Thoracic aorta (tissue), 2 donors: Measurements from ENCODE around the gene RBP4. TPM values are rescaled to one million over a fixed set of nuclear protein-coding genes. Genes with fewer than 3 reads are reported as not detected.

Source experiments
- ATAC-seq: fragments of 150-250 bp; one replicate; pipeline ENCODE4 v1.8.0; 2017; ENCODE audit warnings: low read depth; ENCODE audit not compliant: insufficient number of reproducible peaks, low FRiP score
- DNase-seq: peaks from one replicate; pipeline ENCODE4 v3.0.0-alpha.2; 2020; ENCODE audit warnings: low spot score
- H3K27ac ChIP-seq, 2 donors: fragments of 200-600 bp; sonication (generic); 1 replicate in 1 of 2; 2 replicates in 1 of 2; pipeline ENCODE4 v1.5.1; 2016; ENCODE audit warnings: mild to moderate bottlenecking in 2 of 2, moderate library complexity in 2 of 2
- H3K27me3 ChIP-seq: fragments of 200-600 bp; sonication (generic); replicated peaks from 2 replicates; pipeline ENCODE4 v1.6.0; 2016; ENCODE audit warnings: mild to moderate bottlenecking; ENCODE audit not compliant: insufficient read depth
- H3K36me3 ChIP-seq: fragments of 200-600 bp; sonication (generic); one replicate; pipeline ENCODE4 v1.5.1; 2016
- H3K4me1 ChIP-seq, 2 donors: fragments of 200-600 bp; sonication (generic); 1 replicate in 1 of 2; 2 replicates in 1 of 2; pipeline versions ENCODE4 v1.5.1 to v1.6.0; 2016; ENCODE audit warnings: low read depth in 2 of 2, mild to moderate bottlenecking in 1 of 2; ENCODE audit not compliant: control insufficient read depth in 1 of 2
- H3K4me3 ChIP-seq: fragments of 200-600 bp; sonication (generic); 2 replicates; pipeline ENCODE4 v1.5.1; 2016; ENCODE audit warnings: mild to moderate bottlenecking
- H3K9me3 ChIP-seq: fragments of 200-600 bp; sonication (generic); 2 replicates; pipeline ENCODE4 v1.5.1; 2016
- CTCF ChIP-seq: fragments of 200-600 bp; sonication (generic); IDR thresholded peaks from one replicate; pipeline ENCODE4 v1.5.1; 2019; ENCODE audit warnings: antibody characterized with exemption
- total RNA-seq, 2 donors: library from RNA; depleted of rRNA; stranded (reverse); fragments of >200 nt; gene quantifications; one replicate each; pipeline versions ENCODE4 v1.1.0 to v1.2.3, GENCODE V29; 2016

RBP4 gene
- total RNA-seq, 2 donors from 2014 or later, result 23.1 to 23.3 TPM

- ATAC-seq, result no peak
- no peak overlapping the region for H3K27ac ChIP-seq
- DNase-seq, result no peak
- no peaks in the 10 kb centered on the region for H3K27me3 ChIP-seq
- no peak for TF ChIP-seq CTCF
- H3K36me3 ChIP-seq, result no peaks in the 10 kb centered on the region
- no peaks in the 10 kb centered on the region for H3K9me3 ChIP-seq
- no peak overlapping the region for H3K4me3 ChIP-seq
- H3K4me1 ChIP-seq, result peaks cover 4 to 5% of the 10 kb centered on the region in 2 donors
Measured at GRCh38 chr10:93596539-93596938, 4.5 kb downstream of the RBP4 start.

- Histone ChIP-seq H3K4me1 (no peaks in the 10 kb centered on the region), H3K9me3 (no peaks in the 10 kb centered on the region), H3K4me3 (no peak overlapping the region), H3K36me3 (no peaks in the 10 kb centered on the region), H3K27me3 (no peaks in the 10 kb centered on the region), H3K27ac (no peak overlapping the region)
- no peak for TF ChIP-seq CTCF
- ATAC-seq, result no peak
- no peak for DNase-seq
Measured at GRCh38 chr10:93595378-93596161, 5.5 kb downstream of the RBP4 start.

GRCh38 chr10:93594518-93594917 lies 6.5 kb downstream of the RBP4 start:
- no peaks in the 10 kb centered on the region for H3K9me3 ChIP-seq
- no peak for ATAC-seq
- no peak for DNase-seq
- H3K36me3 ChIP-seq, result no peaks in the 10 kb centered on the region
- no peaks in the 10 kb centered on the region for H3K27me3 ChIP-seq
- no peak overlapping the region for H3K27ac ChIP-seq
- no peaks in the 10 kb centered on the region for H3K4me1 ChIP-seq
- no peak overlapping the region for H3K4me3 ChIP-seq
- TF ChIP-seq CTCF, result no peak

- H3K27ac ChIP-seq, result no peak overlapping the region
- no peak overlapping the region for H3K4me3 ChIP-seq
- ATAC-seq (no peak), DNase-seq (no peak)
- no peak for TF ChIP-seq CTCF
- no peaks in the 10 kb centered on the region for H3K27me3 ChIP-seq
- no peaks in the 10 kb centered on the region for H3K9me3 ChIP-seq
- H3K36me3 ChIP-seq, result no peaks in the 10 kb centered on the region
- H3K4me1 ChIP-seq, result no peaks in the 10 kb centered on the region
Measured at GRCh38 chr10:93593749-93594148, 7.3 kb downstream of the RBP4 start.

GRCh38 chr10:93593254-93593653 lies 7.8 kb downstream of the RBP4 start:
- no peaks in the 10 kb centered on the region for H3K36me3 ChIP-seq
- no peaks in the 10 kb centered on the region for H3K4me1 ChIP-seq
- DNase-seq (no peak), ATAC-seq (no peak)
- TF ChIP-seq CTCF, result no peak
- no peak overlapping the region for H3K27ac ChIP-seq
- H3K9me3 ChIP-seq, result no peaks in the 10 kb centered on the region
- no peaks in the 10 kb centered on the region for H3K27me3 ChIP-seq
- no peak overlapping the region for H3K4me3 ChIP-seq
